NCI-H2171 treated with DMSO at 0.1 percent for 48 hours (cell line): Measurements from ENCODE around the gene CDKAL1.
"Not testable (repeated sequence)": the region's sequence is repeated elsewhere in the genome, so short reads cannot be mapped to it uniquely, and the experiment has no call there.

ENCODE experiments used
- DNase-seq: peaks from one replicate; lab custom pipeline; 2025; lab: John Stamatoyannopoulos, UW

Gene CDKAL1

DNA sequence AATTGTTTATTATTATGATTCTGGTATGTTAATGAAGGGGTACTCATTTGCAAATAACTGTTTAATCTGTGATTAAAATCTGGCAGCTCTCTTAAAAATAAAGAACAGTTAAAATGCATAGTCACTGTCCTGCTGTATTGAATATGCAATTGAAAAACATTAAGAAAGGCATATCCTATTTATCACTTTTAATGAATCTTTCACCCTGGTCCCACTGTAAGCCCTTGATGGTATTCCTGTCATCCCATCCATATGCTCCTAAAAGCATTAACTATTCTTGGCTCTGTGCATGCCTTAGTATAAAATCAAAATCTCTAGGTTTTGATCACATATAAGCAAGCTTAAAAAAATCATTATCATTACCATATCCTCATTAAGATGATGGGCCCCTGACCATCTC is 648.3 kb downstream of the CDKAL1 start:
- DNase-seq, result no peak

DNA sequence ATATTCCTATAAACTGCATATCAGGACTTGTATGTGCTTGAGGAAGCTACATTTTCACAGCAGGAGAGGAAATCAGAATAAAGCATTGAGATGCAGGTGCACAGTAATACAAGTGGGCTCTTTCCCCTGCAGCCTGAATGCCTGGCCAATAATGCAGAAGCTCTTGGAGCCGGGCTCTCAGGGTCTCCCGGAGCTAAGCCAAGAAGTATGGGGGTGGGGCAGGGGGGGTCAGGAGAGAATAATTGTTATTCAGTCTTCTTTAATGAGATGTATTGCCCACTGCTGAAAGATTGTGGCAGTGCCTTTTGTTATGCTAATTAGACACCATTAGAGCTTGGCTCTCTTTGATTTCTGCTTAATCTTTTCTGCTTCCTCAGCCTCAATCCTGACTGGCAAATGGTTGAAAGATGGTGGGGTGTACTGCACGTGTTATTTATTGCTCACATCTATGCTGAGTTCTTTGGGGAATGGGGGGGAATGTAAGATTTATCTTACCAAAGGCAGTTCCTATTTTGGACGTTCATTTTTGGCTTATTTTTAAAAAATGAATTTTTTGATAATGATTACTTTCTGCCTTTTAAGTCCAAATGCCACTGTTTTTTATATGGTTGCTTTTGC is 651.7 kb downstream of the CDKAL1 start:
- peak; percentile 39 for DNase-seq

DNA sequence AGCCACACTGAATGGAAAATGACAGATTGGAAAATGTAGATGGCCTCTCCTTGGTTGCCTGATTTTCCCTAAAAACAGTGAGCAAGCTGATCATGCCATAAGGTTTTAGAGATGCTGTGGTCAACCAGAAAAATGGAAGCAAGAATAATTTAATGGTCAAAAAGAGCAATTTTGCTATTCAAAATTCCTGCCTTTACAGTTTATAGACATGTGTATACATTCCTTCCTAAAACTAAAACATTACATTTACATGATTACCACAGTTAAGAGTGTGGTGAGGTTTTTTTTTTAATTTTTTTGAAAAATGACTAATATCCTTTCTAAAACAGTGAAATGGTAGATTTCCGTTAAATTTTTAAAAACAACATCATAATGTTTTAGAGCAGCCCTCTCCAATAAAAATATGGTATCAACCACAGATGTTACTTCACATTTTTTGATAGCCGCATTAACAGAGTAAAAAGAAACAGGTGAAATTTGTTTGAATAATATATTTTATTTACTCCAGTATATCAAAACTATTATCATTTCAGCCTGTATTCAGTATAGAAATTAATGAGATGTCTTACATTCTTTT is 652.3 kb downstream of the CDKAL1 start:
- no peak for DNase-seq

DNA sequence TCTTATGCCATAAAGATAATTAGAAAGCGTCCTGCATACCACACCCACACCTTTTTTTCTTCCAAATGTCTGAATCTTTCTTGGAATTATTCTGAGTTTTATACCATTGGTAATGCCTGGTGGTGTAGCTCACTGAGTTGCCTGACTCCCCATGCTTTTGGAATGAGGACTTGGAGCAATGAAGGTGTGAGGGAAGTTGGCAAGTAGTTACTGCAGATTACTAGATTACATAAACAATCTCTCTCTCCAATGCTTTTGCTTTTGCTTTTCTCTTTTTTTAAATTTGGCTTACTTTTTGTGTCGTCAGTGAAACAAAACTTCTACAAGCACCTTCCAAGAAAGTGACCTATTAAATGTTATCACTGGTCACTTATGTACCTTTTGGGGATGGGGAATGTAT is 653.2 kb downstream of the CDKAL1 start:
- peak; percentile 27 for DNase-seq

DNA sequence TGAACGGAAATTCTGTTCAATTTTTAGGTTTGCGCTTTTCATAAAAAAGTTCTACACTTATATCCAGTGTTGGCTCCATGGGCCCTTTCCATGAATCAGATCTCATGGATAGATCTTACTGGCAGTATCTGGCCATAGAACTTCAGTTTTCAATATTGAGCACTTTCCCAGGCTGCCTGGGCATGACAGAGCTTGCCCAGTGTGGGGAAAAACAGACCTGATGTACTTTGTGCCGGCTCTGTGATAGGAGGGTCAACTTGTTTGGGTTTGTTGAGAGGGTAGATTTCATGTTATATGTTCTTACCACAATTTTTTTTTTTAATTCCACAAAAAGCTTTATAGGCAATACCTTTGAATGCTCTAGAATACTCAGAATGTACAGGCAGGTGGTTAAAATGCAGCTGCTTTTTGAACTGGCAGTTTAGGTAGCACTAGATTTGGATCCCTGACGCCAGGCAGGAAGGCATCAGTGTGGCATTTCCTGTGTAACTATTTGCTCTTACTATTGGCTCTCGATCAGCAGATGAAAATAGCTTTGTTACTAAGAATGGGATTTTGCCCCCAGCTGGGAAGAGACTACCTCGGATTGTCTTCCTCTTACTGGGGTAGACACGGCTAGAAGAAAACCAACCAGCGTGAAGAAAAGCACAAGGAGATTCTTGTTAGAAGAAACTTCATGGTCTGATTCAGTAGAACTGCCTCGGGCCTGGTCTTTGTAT is 654.4 kb downstream of the CDKAL1 start:
- DNase-seq, result peak; percentile 85

DNA sequence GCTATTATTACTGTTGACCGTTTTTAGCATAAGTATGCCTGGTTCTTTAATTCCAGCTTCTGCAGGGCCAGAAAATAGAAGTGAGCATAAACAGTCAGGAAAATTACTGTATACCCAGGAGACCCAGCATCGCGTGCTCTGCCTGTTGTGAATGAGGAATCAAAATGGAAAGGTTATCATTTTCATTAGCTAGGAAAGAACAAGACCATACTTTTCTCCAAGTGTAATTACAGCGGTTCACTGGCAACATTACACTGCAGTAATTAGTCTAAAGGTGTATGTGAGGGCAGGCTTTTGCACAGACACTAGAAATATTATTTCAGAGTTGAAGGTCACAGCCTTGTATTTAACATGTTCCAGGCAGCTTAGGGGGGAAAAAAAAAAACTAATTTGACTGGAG is 655.5 kb downstream of the CDKAL1 start:
- DNase-seq, result peak; percentile 88

DNA sequence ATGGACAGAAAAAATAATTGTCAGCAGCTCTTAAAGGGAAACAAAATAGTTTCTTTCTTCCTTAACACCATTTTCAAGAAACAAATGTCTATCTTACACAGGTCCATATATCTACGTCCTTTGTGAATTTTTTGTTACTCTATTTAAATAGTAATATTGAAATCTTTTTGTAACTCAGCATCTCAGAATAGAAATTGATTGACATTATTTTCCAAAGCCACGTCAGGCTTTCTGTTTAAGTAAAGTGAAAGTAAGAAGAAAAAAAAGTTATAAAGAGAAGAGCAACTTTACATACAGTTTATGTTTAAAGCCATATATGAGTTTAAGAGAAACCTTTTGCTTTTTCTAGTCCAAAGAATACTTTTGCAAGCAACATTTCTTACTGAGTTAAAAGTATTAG is 656.4 kb downstream of the CDKAL1 start:
- no peak for DNase-seq

DNA sequence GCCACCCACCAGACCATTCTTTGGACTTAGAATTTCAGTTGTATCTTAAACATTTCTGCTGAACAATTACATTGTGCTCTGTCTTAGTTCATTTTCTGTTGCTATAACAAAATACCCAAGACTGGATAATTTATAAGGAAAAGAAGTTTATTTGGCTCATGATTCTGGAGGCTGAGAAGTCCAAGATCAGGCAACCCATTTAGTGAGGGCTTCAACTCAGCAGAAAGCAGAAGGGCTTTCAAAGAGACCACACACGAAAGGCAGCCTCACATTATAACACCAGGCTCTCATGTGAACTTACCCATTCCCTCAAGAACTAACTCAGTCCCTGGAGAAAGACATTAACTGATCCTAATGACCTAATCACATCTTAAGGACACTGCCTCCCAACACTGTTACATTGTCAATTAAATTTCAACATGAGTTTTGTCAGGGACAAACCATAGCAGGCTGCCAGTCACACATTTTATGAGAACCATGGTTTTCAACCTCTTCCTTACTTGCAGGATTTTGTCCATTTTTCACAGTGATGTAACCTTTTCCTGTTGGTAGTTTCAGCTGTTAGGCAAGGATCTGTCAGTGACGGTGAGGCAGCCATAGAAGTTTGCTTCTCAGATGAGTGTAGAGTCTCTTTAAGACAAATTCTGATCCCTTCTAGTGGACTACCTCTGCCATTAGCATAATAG is 659.7 kb downstream of the CDKAL1 start:
- DNase-seq, result no peak

DNA sequence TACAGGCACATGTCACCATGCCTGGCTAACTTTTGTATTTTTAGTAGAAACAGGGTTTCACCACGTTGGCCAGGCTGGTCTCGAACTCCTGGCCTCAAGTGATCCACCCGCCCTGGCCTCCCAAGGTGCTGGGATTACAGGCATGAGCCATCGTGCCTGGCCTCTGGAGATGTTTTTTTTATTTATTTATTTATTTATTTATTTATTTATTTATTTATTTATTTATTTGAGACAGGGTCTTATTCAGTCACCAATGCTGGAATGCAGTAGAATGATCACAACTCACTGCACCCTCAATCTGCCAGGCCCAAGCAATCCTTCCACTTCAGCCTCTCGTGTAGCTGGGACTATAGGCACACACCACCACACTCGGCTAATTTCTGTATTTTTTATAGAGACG is 661.0 kb downstream of the CDKAL1 start:
- not testable (repeated sequence) for DNase-seq

DNA sequence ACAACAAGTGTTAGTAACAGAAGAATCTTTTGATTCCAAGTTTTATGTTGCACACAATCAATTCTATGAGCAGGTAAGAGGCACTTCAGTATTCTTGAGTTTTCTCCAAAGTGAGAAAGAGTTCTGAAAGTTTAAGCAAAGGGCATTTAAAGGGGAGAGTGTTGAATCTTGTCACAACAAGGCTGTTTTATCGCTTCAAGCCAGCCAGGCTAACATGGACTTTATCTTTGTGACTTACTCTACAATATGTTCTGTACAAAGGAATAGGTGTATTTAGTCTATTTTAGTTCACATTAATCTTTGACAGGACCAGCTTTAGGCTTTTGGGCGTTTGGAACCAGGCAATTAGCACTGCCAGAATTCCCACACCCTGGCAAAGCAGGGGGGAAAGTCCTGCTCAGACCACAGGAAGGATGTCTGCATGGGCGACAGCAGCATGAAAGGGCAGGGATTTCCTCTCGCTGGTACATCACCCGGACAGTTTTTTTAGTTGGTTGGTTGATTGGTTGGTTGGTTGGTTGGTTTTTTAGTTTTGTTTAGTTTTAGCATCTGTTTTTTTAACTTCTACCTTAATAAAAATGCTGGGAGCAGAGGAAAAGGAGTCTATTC is 663.9 kb downstream of the CDKAL1 start:
- no peak for DNase-seq

DNA sequence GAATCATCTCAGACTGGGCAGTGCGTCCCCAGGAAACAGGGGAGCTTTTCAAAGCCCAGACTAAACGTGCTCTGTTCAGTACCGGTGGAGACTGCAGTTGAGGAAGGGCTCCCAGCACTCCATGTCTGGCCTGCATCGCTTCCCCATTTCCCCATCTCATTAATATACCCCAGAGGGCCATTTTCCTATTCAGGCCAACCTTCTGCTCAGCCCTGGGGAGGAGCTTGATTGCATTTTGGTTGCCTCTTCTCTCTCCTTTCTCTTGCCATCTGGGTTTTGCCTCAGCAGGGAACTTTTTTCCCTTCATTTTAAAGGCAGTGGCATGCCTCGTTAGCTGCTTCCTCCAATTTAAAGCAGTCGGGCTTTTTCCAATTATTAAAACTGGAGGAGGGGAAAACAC is 665.0 kb downstream of the CDKAL1 start:
- peak; percentile 91 for DNase-seq

DNA sequence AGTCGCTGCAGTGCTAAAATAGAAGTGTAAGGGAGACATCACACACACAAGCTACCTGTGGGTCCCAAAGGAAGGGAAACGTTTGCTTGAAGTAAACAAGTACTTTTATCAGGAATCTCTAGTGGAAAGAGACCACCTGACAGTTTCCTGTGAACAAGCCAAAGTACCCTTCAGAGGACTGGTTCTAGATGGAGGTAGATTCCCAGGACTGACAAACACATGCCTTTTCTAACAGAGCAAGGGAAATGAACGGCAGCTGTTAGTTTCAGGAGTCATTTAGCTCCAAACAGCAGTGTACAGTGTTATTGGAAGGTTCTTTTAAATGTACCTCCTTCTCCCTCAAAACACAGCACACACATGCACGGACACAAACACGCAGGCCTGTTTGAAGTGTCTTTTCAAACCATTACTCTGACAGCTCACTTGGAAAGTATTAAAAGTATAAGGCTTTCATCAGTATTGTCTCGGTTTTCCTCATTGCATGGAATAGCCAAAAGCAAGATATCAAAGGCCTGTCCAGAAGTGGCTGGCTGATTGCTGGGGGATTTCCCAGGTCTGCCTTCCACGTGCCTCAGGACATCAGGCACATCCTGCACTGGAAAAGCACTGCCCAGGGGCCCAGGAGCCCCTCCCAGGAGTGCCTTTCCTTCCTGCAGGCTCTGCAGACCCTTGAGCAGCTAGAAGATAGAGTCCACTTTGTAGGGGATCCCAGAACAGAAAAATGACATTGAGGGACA is 666.0 kb downstream of the CDKAL1 start:
- DNase-seq, result peak; percentile 80

DNA sequence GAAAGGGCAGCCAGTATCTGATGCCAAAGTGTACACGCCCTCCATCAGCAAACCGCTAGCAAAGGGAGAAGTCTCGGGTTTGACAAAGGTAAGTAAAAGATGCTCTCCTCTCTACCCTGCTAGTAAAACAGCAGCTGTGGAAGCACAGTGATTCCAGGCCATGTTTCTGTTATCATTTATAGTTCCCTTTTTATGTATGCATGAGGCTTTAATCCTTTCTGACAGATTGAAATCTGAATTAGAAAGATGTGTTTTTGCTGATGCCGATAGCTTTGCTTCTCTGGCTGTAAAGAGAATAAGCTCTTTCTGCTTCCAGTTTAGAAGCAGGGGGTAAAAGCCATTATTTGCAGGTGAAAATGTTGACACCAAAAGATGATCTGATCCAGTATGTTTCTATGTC is 666.9 kb downstream of the CDKAL1 start:
- DNase-seq, result peak; percentile 61

DNA sequence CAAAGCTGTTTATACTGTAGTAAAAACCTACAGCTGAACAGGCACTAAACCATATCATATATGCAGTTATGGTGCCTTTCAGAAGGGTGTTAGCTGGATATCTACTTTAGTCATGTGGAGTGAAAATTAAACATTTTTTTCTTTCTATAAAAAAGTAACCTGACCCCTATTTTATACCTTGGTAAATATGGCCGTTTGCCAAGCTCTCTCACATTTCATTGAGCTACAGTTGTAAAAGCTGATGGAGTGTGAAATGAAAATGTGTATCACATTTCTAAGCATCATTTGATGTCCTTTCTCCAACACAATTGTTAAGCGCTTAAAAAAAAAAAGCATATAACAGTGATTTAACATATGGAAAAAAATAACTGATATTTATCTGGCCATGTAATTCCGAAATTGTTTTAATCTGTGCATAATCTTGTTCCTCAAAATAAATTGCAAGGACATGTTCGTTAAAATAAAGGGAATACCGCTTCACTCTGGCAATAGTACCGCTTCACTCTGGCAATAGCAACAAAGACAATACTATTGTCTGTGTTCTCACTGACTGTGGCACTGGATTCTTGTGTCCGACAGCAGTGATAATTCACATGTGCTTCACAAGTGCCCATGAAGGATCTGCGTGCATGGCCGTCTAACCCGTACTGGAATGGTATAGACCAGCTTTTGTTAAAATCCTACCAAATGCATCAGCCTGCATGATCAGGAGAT is 667.5 kb downstream of the CDKAL1 start:
- DNase-seq, result peak; percentile 97

DNA sequence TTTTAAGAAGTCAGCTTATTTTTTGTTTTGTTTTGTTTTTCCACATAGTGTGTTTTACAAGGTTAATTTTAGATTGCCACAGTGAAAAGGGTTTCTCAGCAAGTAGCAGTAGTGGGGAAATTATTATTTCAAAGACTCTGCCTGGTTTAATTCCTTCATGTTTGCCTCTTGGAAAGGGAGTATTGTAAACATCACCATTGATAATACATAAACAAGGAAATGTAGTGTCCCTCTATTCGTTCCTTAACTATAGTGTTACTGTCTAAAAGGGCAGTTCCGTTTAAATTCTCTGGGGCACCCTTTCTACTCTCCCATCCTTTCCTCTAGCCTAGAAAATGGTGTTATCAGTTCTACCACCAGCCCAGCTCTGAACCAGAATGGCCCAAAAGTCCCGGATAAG is 668.3 kb downstream of the CDKAL1 start:
- no peak for DNase-seq

DNA sequence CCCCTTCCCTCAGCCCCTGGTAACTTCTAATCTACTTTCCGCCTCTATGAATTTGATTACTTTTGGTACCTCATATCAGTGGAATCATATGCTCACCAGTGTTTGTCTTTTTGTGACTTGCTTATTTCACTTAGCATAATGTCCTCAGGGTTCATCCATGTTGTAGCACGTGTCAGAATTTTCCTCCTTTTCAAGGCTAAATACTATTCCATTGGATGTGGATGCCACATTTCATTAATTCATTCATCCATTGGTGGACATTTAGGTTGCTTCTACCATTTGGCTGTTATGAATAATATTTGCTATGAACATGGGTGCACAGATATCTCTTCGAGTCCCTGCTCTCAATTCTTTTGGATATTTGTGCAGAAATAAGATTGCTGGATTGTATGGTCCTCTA is 670.7 kb downstream of the CDKAL1 start:
- no peak for DNase-seq

DNA sequence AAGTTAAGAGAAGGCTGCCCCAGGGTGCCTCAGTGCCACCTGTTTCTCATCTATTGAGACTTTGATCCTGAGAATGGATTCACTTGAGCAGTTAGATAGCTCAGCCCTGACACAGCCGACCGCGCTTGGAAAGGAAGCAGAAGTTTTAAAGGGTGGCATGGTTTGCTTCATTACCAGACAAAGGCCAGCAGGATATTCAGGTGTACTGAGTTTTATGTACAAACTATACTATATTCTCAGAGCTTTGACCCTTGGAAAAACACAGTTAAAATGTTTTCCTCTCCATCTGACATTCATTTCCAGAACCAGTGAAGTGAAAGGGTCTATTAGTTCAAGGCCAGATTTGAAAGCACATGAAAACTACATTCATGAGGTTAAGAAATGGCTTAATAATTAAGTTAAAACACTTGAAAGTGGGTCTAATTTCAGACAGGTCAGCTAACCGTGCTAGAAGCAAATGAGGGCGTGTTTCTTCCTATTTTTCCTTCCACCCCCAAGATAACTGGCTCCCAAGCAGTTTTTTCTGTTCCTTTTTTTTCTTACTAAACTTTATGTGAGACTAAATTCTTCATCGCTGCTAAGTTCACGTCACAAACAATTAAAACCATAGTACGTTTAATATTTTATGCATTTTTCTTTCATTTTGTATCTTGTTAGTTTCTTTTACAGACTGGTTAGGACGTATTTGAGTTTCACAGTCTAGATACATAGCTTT is 674.0 kb downstream of the CDKAL1 start:
- DNase-seq, result no peak

DNA sequence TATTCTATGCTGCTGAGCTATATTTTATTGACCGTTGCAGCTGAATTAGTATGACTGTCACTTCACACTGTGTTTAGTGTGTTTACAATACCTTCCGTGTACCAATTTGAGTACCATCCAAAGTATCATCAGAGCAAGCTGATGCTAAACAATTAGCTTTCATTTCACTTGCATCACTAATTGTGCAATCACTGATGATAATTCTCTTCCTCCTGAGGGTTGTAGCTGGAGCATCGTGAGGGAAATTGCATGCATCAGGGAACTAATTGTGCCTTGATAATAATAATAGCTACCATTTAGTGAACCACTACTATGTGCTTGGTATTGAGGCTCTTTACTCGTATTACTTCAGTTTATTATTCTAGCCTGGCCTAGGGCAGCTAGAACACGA is 674.5 kb downstream of the CDKAL1 start:
- DNase-seq, result no peak

DNA sequence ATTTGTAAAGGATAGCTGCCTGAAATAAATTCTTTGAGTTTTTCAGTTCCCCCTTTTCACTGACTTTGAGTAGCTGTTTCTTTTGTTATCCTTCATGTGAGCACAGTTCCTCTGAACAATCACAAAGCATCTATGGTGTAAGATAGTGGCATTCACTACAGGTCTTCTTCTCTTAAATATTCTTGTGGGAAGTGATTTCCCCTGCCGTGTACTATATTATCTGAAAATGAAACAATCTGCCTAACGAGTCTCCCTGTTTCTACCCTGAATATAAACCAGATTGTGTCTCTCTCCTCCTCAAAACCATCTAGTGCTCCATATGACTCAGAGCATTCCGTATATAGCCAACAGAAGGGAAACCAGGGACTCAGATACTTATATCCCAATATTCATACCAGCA is 679.2 kb downstream of the CDKAL1 start:
- no peak for DNase-seq

DNA sequence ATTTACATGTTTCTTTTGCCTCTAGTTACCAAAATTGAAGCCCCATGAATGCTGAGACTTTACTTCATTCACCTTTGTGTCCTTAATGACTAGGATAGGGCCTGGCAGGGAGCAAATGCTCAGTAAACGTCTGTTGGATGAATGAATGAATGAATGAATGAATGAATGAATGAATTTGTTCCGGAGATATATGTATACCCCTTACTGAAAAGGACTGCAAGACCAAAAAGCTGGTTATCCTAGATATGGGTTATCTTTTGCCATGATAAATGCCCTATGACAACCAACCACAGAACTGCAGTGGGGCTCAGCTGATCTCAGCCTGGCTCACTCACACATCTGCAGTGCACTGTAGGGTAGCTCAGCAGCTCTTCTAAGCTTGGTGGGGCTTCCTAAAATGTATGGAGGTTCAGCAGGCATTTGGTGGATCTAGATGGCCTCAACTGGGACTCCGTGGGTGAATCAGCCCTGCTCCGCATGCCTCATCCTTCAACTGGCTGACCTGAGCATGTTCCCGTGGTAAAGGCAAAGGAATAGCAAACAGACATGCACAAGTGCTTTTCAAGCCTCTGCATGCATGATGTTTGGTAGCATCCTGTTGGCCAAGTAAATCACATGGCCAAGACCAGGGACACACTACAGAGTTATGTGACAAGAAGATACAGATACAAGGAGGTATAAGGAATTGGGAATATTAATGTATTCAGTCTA is 680.6 kb downstream of the CDKAL1 start:
- no peak for DNase-seq
